ENCODE measurements around the gene RBL2. TPM values are rescaled to one million over a fixed set of nuclear protein-coding genes. Genes with fewer than 3 reads are reported as not detected.
"Not testable (repeated sequence)": the region's sequence is repeated elsewhere in the genome, so short reads cannot be mapped to it uniquely, and the experiment has no call there.

RBL2 gene
- total RNA-seq, 4 donors from 2014 or later: 54.4 to 97.4 (median 80.1) TPM

GRCh38 chr16:53417011-53417410 is 17.3 kb upstream of the RBL2 start:
- DNase-seq (ENCODE audit: low spot score) (no peak), ATAC-seq (ENCODE audit: low FRiP score) (no peak)
- TF ChIP-seq CTCF (IDR thresholded peaks at IDR 0.05): no peak

DNA sequence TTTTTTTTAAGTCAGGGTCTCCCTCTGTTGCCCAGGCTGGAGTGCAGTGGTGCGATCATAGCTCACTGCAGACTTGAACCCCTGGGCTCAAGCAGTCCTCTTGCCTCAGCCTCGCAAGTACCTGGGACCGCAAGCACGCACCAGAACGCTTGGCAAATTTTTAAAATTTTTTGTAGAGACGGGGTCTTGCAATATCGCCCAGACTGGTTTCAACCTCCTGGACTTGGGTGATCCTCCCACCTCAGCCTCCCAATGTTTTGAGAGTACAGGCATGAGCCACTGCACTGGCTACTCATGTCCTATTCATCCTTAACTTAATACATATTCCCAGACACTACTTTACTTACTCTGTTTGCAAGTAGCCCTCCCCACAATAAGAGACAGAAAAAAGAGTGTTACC is 16.3 kb upstream of the RBL2 start:
- DNase-seq (ENCODE audit: low spot score) (no peak), ATAC-seq (ENCODE audit: low FRiP score) (no peak)
- TF ChIP-seq CTCF (IDR thresholded peaks at IDR 0.05): no peak

GRCh38 chr16:53419383-53419709 is 14.9 kb upstream of the RBL2 start:
- not testable (repeated sequence) for ATAC-seq (ENCODE audit: low FRiP score); DNase-seq (ENCODE audit: low spot score)

DNA sequence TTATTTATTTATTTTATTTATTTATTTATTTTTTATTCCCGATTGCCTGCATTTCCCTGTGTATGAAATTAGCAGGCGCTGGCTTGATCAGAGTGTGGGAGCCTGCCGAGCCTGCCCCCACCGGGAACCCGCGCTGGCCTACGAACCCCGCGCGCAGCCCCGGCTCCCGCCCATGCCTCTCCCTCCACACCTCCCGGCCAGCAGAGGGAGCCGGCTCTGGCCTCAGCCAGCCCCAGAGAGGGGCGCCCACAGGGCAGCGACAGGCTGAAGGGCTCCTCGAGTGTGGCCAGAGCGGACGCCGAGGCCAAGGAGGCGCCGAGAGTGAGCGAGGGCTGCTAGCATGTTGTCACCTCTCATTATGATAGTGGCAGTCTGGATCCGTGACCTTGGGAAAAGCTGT is 13.0 kb upstream of the RBL2 start:
- ATAC-seq (ENCODE audit: low FRiP score) (no peak), DNase-seq (ENCODE audit: low spot score) (no peak)
- TF ChIP-seq CTCF (IDR thresholded peaks at IDR 0.05): no peak

- not testable (repeated sequence) for DNase-seq (ENCODE audit: low spot score); ATAC-seq (ENCODE audit: low FRiP score)
Measured at GRCh38 chr16:53423968-53424367, 10.3 kb upstream of the RBL2 start.

- DNase-seq (ENCODE audit: low spot score) (no peak), ATAC-seq (ENCODE audit: low FRiP score) (no peak)
- TF ChIP-seq CTCF (IDR thresholded peaks at IDR 0.05): no peak
Measured at GRCh38 chr16:53428681-53429080, 5.6 kb upstream of the RBL2 start.

GRCh38 chr16:53429221-53429943 is 4.9 kb upstream of the RBL2 start:
- DNase-seq (ENCODE audit: low spot score) (no peak), ATAC-seq (ENCODE audit: low FRiP score) (peak; percentile 22)
- TF ChIP-seq CTCF (IDR thresholded peaks at IDR 0.05): no peak

DNA sequence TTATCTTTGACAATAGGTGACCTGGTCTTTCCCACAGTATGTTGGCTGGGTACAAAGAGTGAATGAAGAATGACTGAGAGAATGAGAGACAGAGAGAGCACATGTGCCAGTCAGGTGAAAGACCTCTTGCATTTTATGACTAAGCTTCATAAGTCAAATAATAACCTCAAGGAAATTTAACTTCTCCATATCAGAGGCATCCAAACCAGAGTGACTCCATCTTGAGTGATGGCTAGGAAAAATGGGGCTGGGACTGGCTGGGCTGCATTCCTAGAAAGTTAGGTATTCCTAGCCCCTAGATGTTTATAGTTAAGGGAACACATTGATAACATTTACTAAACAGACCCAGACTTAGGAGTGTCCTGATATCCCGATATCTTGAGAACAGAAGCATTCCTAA is 3.9 kb upstream of the RBL2 start:
- no peak for TF ChIP-seq CTCF (IDR thresholded peaks at IDR 0.05)
- DNase-seq (ENCODE audit: low spot score) (no peak), ATAC-seq (ENCODE audit: low FRiP score) (no peak)

All from omental fat pad (tissue), 4 donors.